SK-N-SH (cell line): ENCODE measurements around the gene DGKI.

Experiments used
- CTCF ChIP-seq: fragments of 200-600 bp; sonication (generic); IDR thresholded peaks from 2 replicates; pipeline ENCODE4 v1.6.1; 2017; ENCODE audit warnings: antibody characterized with exemption, mild to moderate bottlenecking, moderate library complexity
- EP300 ChIP-seq, 2 experiments: IDR thresholded peaks; 2 replicates each; pipeline versions ENCODE4 v1.4.0 to v1.6.1; 2012; ENCODE audit warnings: borderline replicate concordance in 1 of 2, low read depth in 1 of 2, low read length in 1 of 2
- FOSL2 ChIP-seq: IDR thresholded peaks from 2 replicates; pipeline ENCODE4 v1.4.0; 2012; ENCODE audit warnings: low read depth, mild to moderate bottlenecking, moderate library complexity, borderline replicate concordance
- FOXJ3 ChIP-seq: sonication (generic); formaldehyde crosslinking; IDR thresholded peaks from 2 replicates; pipeline ENCODE4 v1.5.1; 2020; ENCODE audit warnings: mild to moderate bottlenecking, missing genetic modification reagents
- FOXM1 ChIP-seq: IDR thresholded peaks from 2 replicates; pipeline ENCODE4 v1.4.0; 2012; ENCODE audit warnings: low read depth, mild to moderate bottlenecking
- GABPA ChIP-seq: IDR thresholded peaks from 2 replicates; pipeline ENCODE4 v1.4.0; 2012; ENCODE audit warnings: low read depth, mild to moderate bottlenecking
- JUND ChIP-seq: IDR thresholded peaks from 2 replicates; pipeline ENCODE4 v1.4.0; 2012
- MAX ChIP-seq: IDR thresholded peaks from 2 replicates; pipeline ENCODE4 v1.4.0; 2012; ENCODE audit warnings: low read depth
- POLR2AphosphoS5 ChIP-seq: IDR thresholded peaks from 2 replicates; pipeline ENCODE4 v1.6.1; 2012; ENCODE audit warnings: low read depth, low read length
- RAD21 ChIP-seq: IDR thresholded peaks from 2 replicates; pipeline ENCODE4 v1.6.1; 2012; ENCODE audit warnings: mild to moderate bottlenecking, low read length
- REST ChIP-seq: IDR thresholded peaks from 2 replicates; pipeline ENCODE4 v1.6.1; 2012; ENCODE audit warnings: mild to moderate bottlenecking, low read depth, low read length, moderate library complexity
- SMC3 ChIP-seq: IDR thresholded peaks from 2 replicates; pipeline ENCODE4 v1.6.1; 2012; ENCODE audit warnings: low read depth, low read length, improper control_type of control experiment
- ZBTB33 ChIP-seq: IDR thresholded peaks from 2 replicates; pipeline ENCODE4 v1.4.0; 2012; ENCODE audit warnings: low read depth, borderline replicate concordance

- no peak for TF ChIP-seq FOSL2
- no peak for TF ChIP-seq CTCF
- TF ChIP-seq MAX: no peak
- no peak for TF ChIP-seq GABPA
- no peak for TF ChIP-seq EP300 (IDR thresholded peaks at IDR 0.05; ENCODE audit: borderline replicate concordance in 1 of 2, low read depth in 1 of 2, low read length in 1 of 2)
- TF ChIP-seq ZBTB33: no peak
- TF ChIP-seq SMC3: no peak
- no peak for TF ChIP-seq REST
- no peak for TF ChIP-seq RAD21
- no peak for TF ChIP-seq JUND
- TF ChIP-seq FOXJ3 (CRISPR knock-in tag): no peak
- no peak for TF ChIP-seq FOXM1
- no peak for TF ChIP-seq POLR2AphosphoS5
These were observed 369.8 kb downstream of the DGKI start for GRCh38 chr7:137476937-137477336.
